Hepatocyte (in vitro differentiated cells): Measurements from ENCODE around the gene P4HA1. TPM values are rescaled to one million over a fixed set of nuclear protein-coding genes. Genes with fewer than 3 reads are reported as not detected.

ENCODE experiments used
- DNase-seq: peaks from one replicate; pipeline ENCODE4 v3.0.0-alpha.2; 2016; ENCODE audit warnings: low spot score
- H2AFZ ChIP-seq: fragments of 200-600 bp; sonication (generic); 2 replicates; pipeline ENCODE4 v1.6.0; 2016; ENCODE audit warnings: antibody characterized with exemption, mild to moderate bottlenecking
- H3K27ac ChIP-seq: fragments of 200-600 bp; sonication (generic); 2 replicates; pipeline ENCODE4 v1.5.1; 2016; ENCODE audit warnings: mild to moderate bottlenecking
- H3K27me3 ChIP-seq: fragments of 200-600 bp; sonication (generic); 2 replicates; pipeline ENCODE4 v1.6.1; 2016
- H3K36me3 ChIP-seq: fragments of 200-600 bp; sonication (generic); replicated peaks from 2 replicates; pipeline ENCODE4 v1.5.1; 2016; ENCODE audit warnings: low read depth; ENCODE audit not compliant: insufficient read depth
- H3K4me1 ChIP-seq: fragments of 200-600 bp; sonication (generic); 2 replicates; pipeline ENCODE4 v1.5.1; 2016; ENCODE audit warnings: mild to moderate bottlenecking, moderate library complexity; ENCODE audit not compliant: insufficient read depth
- H3K4me2 ChIP-seq: fragments of 200-600 bp; sonication (generic); 2 replicates; pipeline ENCODE4 v1.6.0; 2016
- H3K4me3 ChIP-seq: fragments of 200-600 bp; sonication (generic); 2 replicates; pipeline ENCODE4 v1.5.1; 2016; ENCODE audit warnings: mild to moderate bottlenecking
- H3K79me2 ChIP-seq: fragments of 200-600 bp; sonication (generic); 2 replicates; pipeline ENCODE4 v1.6.0; 2017; ENCODE audit warnings: mild to moderate bottlenecking
- H3K9me2 ChIP-seq: fragments of 200-600 bp; sonication (generic); replicated peaks from 2 replicates; pipeline ENCODE4 v1.6.0; 2017; ENCODE audit warnings: mild to moderate bottlenecking; ENCODE audit not compliant: insufficient read depth
- H3K9me3 ChIP-seq: fragments of 200-600 bp; sonication (generic); 2 replicates; pipeline ENCODE4 v1.5.1; 2016; ENCODE audit warnings: low read depth, mild to moderate bottlenecking
- H4K20me1 ChIP-seq: fragments of 200-600 bp; sonication (generic); 2 replicates; pipeline ENCODE4 v1.6.0; 2016; ENCODE audit warnings: mild to moderate bottlenecking; ENCODE audit not compliant: insufficient read depth, poor library complexity, severe bottlenecking
- CTCF ChIP-seq: fragments of 200-600 bp; sonication (generic); IDR thresholded peaks from 2 replicates; pipeline ENCODE4 v1.5.1; 2016; ENCODE audit warnings: antibody characterized with exemption, mild to moderate bottlenecking; ENCODE audit not compliant: poor library complexity
- EZH2 ChIP-seq: fragments of 200-600 bp; sonication (generic); IDR thresholded peaks from 2 replicates; pipeline ENCODE4 v1.6.1; 2016; ENCODE audit warnings: antibody characterized with exemption, mild to moderate bottlenecking, borderline replicate concordance
- EZH2phosphoT487 ChIP-seq: fragments of 200-600 bp; sonication (generic); IDR thresholded peaks from one replicate; pipeline ENCODE4 v1.6.1; 2018; ENCODE audit warnings: antibody characterized with exemption, mild to moderate bottlenecking, low read depth, moderate library complexity; ENCODE audit not compliant: unreplicated experiment, severe bottlenecking
- WGBS: methylation state at CpG from one replicate; pipeline ENCODE4 v1.1.6; 2016; ENCODE audit warnings: low lambda C conversion rate; ENCODE audit errors: missing lambda C conversion rate; 5-methylcytosine and 5-hydroxymethylcytosine counted together
- polyA plus RNA-seq: library from polyadenylated mRNA; unstranded; fragments of >200 nt; fragmentation: Nextera tagmentation; extraction: Ambion mirVana; gene quantifications from 2 replicates; pipeline ENCODE4 v1.2.1, GENCODE V29; 2016
- small RNA-seq: library from RNA; depleted of rRNA; stranded (forward); fragments of <200 nt; gene quantifications from one replicate; pipeline ENCODE3, GENCODE V24; 2014
- total RNA-seq: library from RNA; depleted of rRNA; stranded (reverse); fragments of >200 nt; gene quantifications from 2 replicates; pipeline ENCODE4 v1.2.3, GENCODE V29; 2014

P4HA1 gene
- total and polyA plus RNA-seq, 2 experiments from 2014 or later = 140 to 145 TPM

- Histone ChIP-seq H4K20me1 (no peaks in the 10 kb centered on the region), H3K9me2 (no peaks in the 10 kb centered on the region), H3K4me3 (no peak overlapping the region), H3K79me2 (no peaks in the 10 kb centered on the region), H3K27me3 (no peaks in the 10 kb centered on the region), H3K27ac (no peak overlapping the region), H3K9me3 (peaks cover 13% of the 10 kb centered on the region), H3K4me1 (no peaks in the 10 kb centered on the region), H2AFZ (no peak overlapping the region), H3K36me3 (no peaks in the 10 kb centered on the region), H3K4me2 (no peak overlapping the region)
- no peak for DNase-seq
- TF ChIP-seq CTCF (no peak), EZH2 (no peak), EZH2phosphoT487 (no peak)
These were observed 117.0 kb downstream of the P4HA1 start for GRCh38 chr10:72979709-72980108.

GRCh38 chr10:72976886-72977285 is 119.8 kb downstream of the P4HA1 start:
- no peak for DNase-seq
- H3K4me2 ChIP-seq = no peak overlapping the region
- H3K36me3 ChIP-seq = no peaks in the 10 kb centered on the region
- WGBS = 86% methylated on average over 1 of the region's 1 CpG
- H3K9me3 ChIP-seq = peaks cover 13% of the 10 kb centered on the region
- no peaks in the 10 kb centered on the region for H3K9me2 ChIP-seq
- no peak overlapping the region for H3K27ac ChIP-seq
- no peak overlapping the region for H2AFZ ChIP-seq
- no peaks in the 10 kb centered on the region for H3K27me3 ChIP-seq
- no peaks in the 10 kb centered on the region for H3K4me1 ChIP-seq
- no peak overlapping the region for H3K4me3 ChIP-seq
- H4K20me1 ChIP-seq = no peaks in the 10 kb centered on the region
- no peaks in the 10 kb centered on the region for H3K79me2 ChIP-seq
- TF ChIP-seq EZH2phosphoT487 (no peak), CTCF (no peak), EZH2 (no peak)

Small RNAs within 50 kb of the gene (small RNA-seq; reads per million reads assigned to genes)
- not detected for gene RF00019
- gene SNORA11F = 3.6 reads per million, percentile 91 among the genes with 10 or more reads in this experiment

Other genes starting within 250 kb of the P4HA1 start
- gene OIT3, start 203.1 kb downstream of the P4HA1 start, total RNA-seq = not detected in 2 replicates
- gene OIT3, start 203.1 kb downstream of the P4HA1 start, polyA plus RNA-seq = 0.88 and 0.89 TPM in 2 replicates
- gene PLA2G12B, start 142.1 kb downstream of the P4HA1 start, total RNA-seq = 39.9 and 51.6 TPM in 2 replicates
- 13.9 and 21.1 TPM in 2 replicates for gene PLA2G12B, start 142.1 kb downstream of the P4HA1 start, polyA plus RNA-seq
- gene NUDT13, start 13.6 kb upstream of the P4HA1 start, total RNA-seq = 3.4 and 3.9 TPM in 2 replicates
- gene NUDT13, start 13.6 kb upstream of the P4HA1 start, polyA plus RNA-seq = 1.9 and 2.1 TPM in 2 replicates
- gene ECD, start 71.1 kb upstream of the P4HA1 start, total RNA-seq = 30.1 and 30.5 TPM in 2 replicates
- 26.9 and 31.0 TPM in 2 replicates for gene ECD, start 71.1 kb upstream of the P4HA1 start, polyA plus RNA-seq
- gene FAM149B1, start 71.3 kb upstream of the P4HA1 start, total RNA-seq = 20.6 and 22.7 TPM in 2 replicates
- 9.8 and 10.3 TPM in 2 replicates for gene FAM149B1, start 71.3 kb upstream of the P4HA1 start, polyA plus RNA-seq
- gene DNAJC9, start 150.4 kb upstream of the P4HA1 start, total RNA-seq = 24.5 and 27.2 TPM in 2 replicates
- 16.3 and 17.8 TPM in 2 replicates for gene DNAJC9, start 150.4 kb upstream of the P4HA1 start, polyA plus RNA-seq
- gene MRPS16, start 155.8 kb upstream of the P4HA1 start, total RNA-seq = 57.0 and 58.7 TPM in 2 replicates
- gene MRPS16, start 155.8 kb upstream of the P4HA1 start, polyA plus RNA-seq = 94.8 and 105 TPM in 2 replicates